PC-9 (cell line): Measurements from ENCODE around the gene JARID2. TPM values are rescaled to one million over a fixed set of nuclear protein-coding genes. Genes with fewer than 3 reads are reported as not detected.

Experiments used
- BruUV-seq: library from RNA; stranded (reverse); fragments of 400-500 nt; replicated peaks from 2 replicates; lab custom pipeline; 2021; lab: Mats Ljungman, UMichigan
- CTCF ChIA-PET: fragments of 300-600 bp; sonication (Branson Sonifier 250); formaldehyde crosslinking; loops from one replicate; lab custom pipeline; 2022; ENCODE audit warnings: antibody characterized with exemption; lab: Charles Lee
- POLR2A ChIA-PET: fragments of 300-600 bp; sonication (Branson Sonifier 250); formaldehyde crosslinking; loops from one replicate; lab custom pipeline; 2022; ENCODE audit warnings: antibody characterized with exemption; ENCODE audit not compliant: unreplicated experiment; lab: Charles Lee
- DNase-seq, 2 experiments: peaks; one replicate each; pipeline versions ENCODE4 v3.0.0 to v3.0.0-alpha.2; 2015 to 2022; ENCODE audit warnings: mixed read lengths in 1 of 2
- H2AFZ ChIP-seq: fragments of 200-600 bp; sonication (generic); 2 replicates; pipeline ENCODE4 v1.8.1; 2017; ENCODE audit warnings: antibody characterized with exemption
- H3F3A ChIP-seq: fragments of 200-600 bp; sonication (generic); 2 replicates; pipeline ENCODE4 v1.8.1; 2017; ENCODE audit warnings: antibody characterized with exemption, mild to moderate bottlenecking, low read depth; ENCODE audit not compliant: insufficient read depth
- H3K27ac ChIP-seq: fragments of 200-600 bp; sonication (generic); 2 replicates; pipeline ENCODE4 v1.6.1; 2016; ENCODE audit warnings: mixed run types
- H3K27me3 ChIP-seq: fragments of 200-600 bp; sonication (generic); 2 replicates; pipeline ENCODE4 v1.6.1; 2016; ENCODE audit warnings: low read depth, mixed run types; ENCODE audit not compliant: insufficient read depth
- H3K36me3 ChIP-seq: fragments of 200-600 bp; sonication (generic); 2 replicates; pipeline ENCODE4 v1.6.1; 2016; ENCODE audit warnings: low read depth, mixed run types
- H3K4me1 ChIP-seq: fragments of 200-600 bp; sonication (generic); replicated peaks from 2 replicates; pipeline ENCODE4 v1.6.1; 2016; ENCODE audit warnings: mixed run types; ENCODE audit not compliant: insufficient read depth
- H3K4me2 ChIP-seq: fragments of 200-600 bp; sonication (generic); 2 replicates; pipeline ENCODE4 v1.6.1; 2017; ENCODE audit warnings: mixed run types
- H3K4me3 ChIP-seq: fragments of 200-600 bp; sonication (generic); 2 replicates; pipeline ENCODE4 v1.6.1; 2016; ENCODE audit warnings: mixed run types
- H3K79me2 ChIP-seq: fragments of 200-600 bp; sonication (generic); 2 replicates; pipeline ENCODE4 v1.6.1; 2017; ENCODE audit warnings: low read depth, mixed run types
- H3K9me2 ChIP-seq: fragments of 200-600 bp; sonication (generic); 2 replicates; pipeline ENCODE4 v1.8.1; 2017; ENCODE audit warnings: mild to moderate bottlenecking; ENCODE audit not compliant: insufficient read depth
- H3K9me3 ChIP-seq: fragments of 200-600 bp; sonication (generic); 2 replicates; pipeline ENCODE4 v1.8.1; 2016; ENCODE audit warnings: low read depth; ENCODE audit not compliant: insufficient read depth
- H4K20me1 ChIP-seq: fragments of 200-600 bp; sonication (generic); 2 replicates; pipeline ENCODE4 v1.8.1; 2017; ENCODE audit not compliant: insufficient read depth
- EZH2 ChIP-seq: fragments of 200-600 bp; sonication (generic); IDR thresholded peaks from 2 replicates; pipeline ENCODE4 v1.8.0; 2017; ENCODE audit warnings: antibody characterized with exemption, low read depth
- intact Hi-C: fragments of 100-400 bp; cut with micrococcal nuclease; formaldehyde crosslinking; loops from one replicate; pipeline ENCODE4 v1.10.0; 2022; ENCODE audit not compliant: unreplicated experiment
- total RNA-seq: library from RNA; stranded (reverse); gene quantifications from 2 replicates; pipeline ENCODE4 v1.2.3, GENCODE V29; 2021
- TF ChIP-seq, protein P1 (sequence below): fragments of 200-600 bp; sonication (generic); conservative IDR thresholded peaks from 2 replicates; pipeline ENCODE4 v1.6.1; 2017; ENCODE audit warnings: mixed run types, antibody characterized with exemption, mild to moderate bottlenecking, moderate library complexity

The JARID2 gene
- total RNA-seq, 1 experiment from 2014 or later = 35.0 TPM

GRCh38 chr6:15305909-15306308 lies 60.0 kb downstream of the JARID2 start:
- no TSS peak for BruUV-seq
- CTCF ChIA-PET = no interaction called here
- Histone ChIP-seq H3K79me2 (peaks cover 93% of the 10 kb centered on the region), H3K9me2 (no peaks in the 10 kb centered on the region), H4K20me1 (peaks cover 17% of the 10 kb centered on the region), H3K4me2 (no peak overlapping the region), H3K4me3 (no peak overlapping the region), H3K27ac (no peak overlapping the region), H3F3A (no peaks in the 10 kb centered on the region), H3K36me3 (no peaks in the 10 kb centered on the region), H2AFZ (no peak overlapping the region), H3K27me3 (no peaks in the 10 kb centered on the region), H3K9me3 (no peaks in the 10 kb centered on the region), H3K4me1 (0 out of 2 replicates have a peak, but pooled peaks cover 3% of the 10 kb centered on the region)
- DNase-seq = no peak
- intact Hi-C loops = no loop called here
- TF ChIP-seq EZH2 = no peak
- TF ChIP-seq, protein P1, sequence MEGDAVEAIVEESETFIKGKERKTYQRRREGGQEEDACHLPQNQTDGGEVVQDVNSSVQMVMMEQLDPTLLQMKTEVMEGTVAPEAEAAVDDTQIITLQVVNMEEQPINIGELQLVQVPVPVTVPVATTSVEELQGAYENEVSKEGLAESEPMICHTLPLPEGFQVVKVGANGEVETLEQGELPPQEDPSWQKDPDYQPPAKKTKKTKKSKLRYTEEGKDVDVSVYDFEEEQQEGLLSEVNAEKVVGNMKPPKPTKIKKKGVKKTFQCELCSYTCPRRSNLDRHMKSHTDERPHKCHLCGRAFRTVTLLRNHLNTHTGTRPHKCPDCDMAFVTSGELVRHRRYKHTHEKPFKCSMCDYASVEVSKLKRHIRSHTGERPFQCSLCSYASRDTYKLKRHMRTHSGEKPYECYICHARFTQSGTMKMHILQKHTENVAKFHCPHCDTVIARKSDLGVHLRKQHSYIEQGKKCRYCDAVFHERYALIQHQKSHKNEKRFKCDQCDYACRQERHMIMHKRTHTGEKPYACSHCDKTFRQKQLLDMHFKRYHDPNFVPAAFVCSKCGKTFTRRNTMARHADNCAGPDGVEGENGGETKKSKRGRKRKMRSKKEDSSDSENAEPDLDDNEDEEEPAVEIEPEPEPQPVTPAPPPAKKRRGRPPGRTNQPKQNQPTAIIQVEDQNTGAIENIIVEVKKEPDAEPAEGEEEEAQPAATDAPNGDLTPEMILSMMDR = no peak
- POLR2A ChIA-PET = no interaction called here

- H3K9me3 ChIP-seq = no peaks in the 10 kb centered on the region
- H3K4me2 ChIP-seq = no peak overlapping the region
- no peak overlapping the region for H3K4me3 ChIP-seq
- intact Hi-C loops = no loop called here
- H3K27ac ChIP-seq = no peak overlapping the region
- no peaks in the 10 kb centered on the region for H3K9me2 ChIP-seq
- BruUV-seq = no TSS peak
- no peaks in the 10 kb centered on the region for H3K36me3 ChIP-seq
- H3K79me2 ChIP-seq = peaks cover 93% of the 10 kb centered on the region
- DNase-seq = no peak
- POLR2A ChIA-PET = no interaction called here
- CTCF ChIA-PET = no interaction called here
- 0 out of 2 replicates have a peak, but pooled peaks cover 3% of the 10 kb centered on the region for H3K4me1 ChIP-seq
- H4K20me1 ChIP-seq = peaks cover 8% of the 10 kb centered on the region; the same call in 1 of the 2 replicates
- no peak overlapping the region for H2AFZ ChIP-seq
- H3K27me3 ChIP-seq = no peaks in the 10 kb centered on the region
- TF ChIP-seq, protein P1 = no peak
- TF ChIP-seq EZH2 = no peak
- no peaks in the 10 kb centered on the region for H3F3A ChIP-seq
Observed at GRCh38 chr6:15308435-15309213, 62.8 kb downstream of the JARID2 start.

DNA sequence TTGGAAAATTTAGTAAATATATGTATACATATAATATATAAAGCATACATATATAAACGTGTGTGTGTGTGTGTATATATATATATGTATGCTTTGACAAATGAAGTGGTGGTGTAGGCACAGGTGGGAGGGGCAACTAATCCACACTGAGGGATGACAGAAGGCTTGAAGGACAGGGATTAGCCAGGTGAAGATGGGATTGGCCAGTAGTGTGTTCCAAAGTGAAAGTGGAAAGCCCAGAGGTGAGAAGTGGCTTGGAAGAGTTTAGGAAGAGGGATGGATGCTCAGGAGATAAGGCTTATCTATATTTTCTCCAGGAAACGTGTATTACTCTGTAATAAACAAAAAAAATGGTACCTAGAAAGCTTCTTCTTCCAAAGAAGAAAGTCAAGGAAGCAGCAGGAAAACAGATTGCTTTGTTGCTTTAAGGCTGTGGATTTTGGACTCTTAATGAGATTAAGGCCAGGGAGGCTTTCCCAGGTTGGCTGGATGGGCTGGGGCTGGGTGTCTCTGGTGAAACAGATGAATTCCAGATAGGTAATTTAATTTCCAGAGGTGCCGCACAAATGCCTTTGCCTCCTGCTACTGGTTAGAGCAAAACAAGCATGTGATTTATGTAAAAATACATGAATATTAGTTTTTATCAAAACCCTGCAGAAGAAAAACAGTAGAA lies 63.9 kb downstream of the JARID2 start:
- no TSS peak for BruUV-seq
- Histone ChIP-seq H2AFZ (no peak overlapping the region), H3K9me2 (no peaks in the 10 kb centered on the region), H3K4me3 (no peak overlapping the region), H3K4me2 (no peak overlapping the region), H3K27ac (no peak overlapping the region), H3K4me1 (0 out of 2 replicates have a peak, but pooled peaks cover 3% of the 10 kb centered on the region), H4K20me1 (peaks cover 3% of the 10 kb centered on the region), H3K9me3 (no peaks in the 10 kb centered on the region), H3K36me3 (no peaks in the 10 kb centered on the region), H3F3A (no peaks in the 10 kb centered on the region), H3K79me2 (peaks cover 93% of the 10 kb centered on the region), H3K27me3 (no peaks in the 10 kb centered on the region)
- no peak for DNase-seq
- POLR2A ChIA-PET = no interaction called here
- CTCF ChIA-PET = no interaction called here
- intact Hi-C loops = no loop called here
- TF ChIP-seq, protein P1 = no peak
- TF ChIP-seq EZH2 = no peak
